ENCODE measurements around the gene MRPS26. TPM values are rescaled to one million over a fixed set of nuclear protein-coding genes. Genes with fewer than 3 reads are reported as not detected.

Gene MRPS26
- polyA plus RNA-seq, 3 donors = 63.5 to 81.1 (median 70.7) TPM

Other genes with a start within 250 kb of the MRPS26 start
- 100 to 1,000 TPM; 200 to 281 (median 252) TPM for gene CPXM1, start 245.4 kb upstream of the MRPS26 start, polyA plus RNA-seq (ENCODE audit: insufficient read length in 3 of 3)
- gene C20orf141, start 231.1 kb upstream of the MRPS26 start, polyA plus RNA-seq (ENCODE audit: insufficient read length in 3 of 3) = not detected
- gene TMEM239, start 229.7 kb upstream of the MRPS26 start, polyA plus RNA-seq (ENCODE audit: insufficient read length in 3 of 3) = under 1 TPM in 1 of 3 donors, not detected in 2; 0.15 TPM
- gene PCED1A, start 205.4 kb upstream of the MRPS26 start, polyA plus RNA-seq (ENCODE audit: insufficient read length in 3 of 3) = 10 to 100 TPM; 74.9 to 85.7 (median 76.3) TPM
- 10 to 100 TPM; 41.5 to 43.0 (median 42.5) TPM for gene VPS16, start 205.3 kb upstream of the MRPS26 start, polyA plus RNA-seq (ENCODE audit: insufficient read length in 3 of 3)
- 10 to 100 TPM; 90.2 to 95.8 (median 93.9) TPM for gene PTPRA, start 172.6 kb upstream of the MRPS26 start, polyA plus RNA-seq (ENCODE audit: insufficient read length in 3 of 3)
- gene GNRH2, start 2.4 kb upstream of the MRPS26 start, polyA plus RNA-seq (ENCODE audit: insufficient read length in 3 of 3) = 1 to 10 TPM in 2 of 3 donors, under 1 TPM in 1; 0.58 to 1.4 (median 1.0) TPM
- gene OXT, start 25.6 kb downstream of the MRPS26 start, polyA plus RNA-seq (ENCODE audit: insufficient read length in 3 of 3) = 1 to 10 TPM in 1 of 3 donors, under 1 TPM in 2; 0.81 to 1.0 (median 0.83) TPM
- gene AVP, start 38.7 kb downstream of the MRPS26 start, polyA plus RNA-seq (ENCODE audit: insufficient read length in 3 of 3) = under 1 TPM in 2 of 3 donors, not detected in 1; 0.34 to 0.47 TPM
- 10 to 100 TPM; 17.8 to 19.1 (median 18.3) TPM for gene FASTKD5, start 113.8 kb downstream of the MRPS26 start, polyA plus RNA-seq (ENCODE audit: insufficient read length in 3 of 3)
- 10 to 100 TPM in 1 of 3 donors, 1 to 10 TPM in 2; 9.3 to 10.2 (median 9.9) TPM for gene UBOX5, start 113.8 kb downstream of the MRPS26 start, polyA plus RNA-seq (ENCODE audit: insufficient read length in 3 of 3)
- 10 to 100 TPM; 16.5 to 20.6 (median 19.9) TPM for gene LZTS3, start 127.5 kb downstream of the MRPS26 start, polyA plus RNA-seq (ENCODE audit: insufficient read length in 3 of 3)
- 10 to 100 TPM; 55.4 to 65.8 (median 60.8) TPM for gene DDRGK1, start 158.6 kb downstream of the MRPS26 start, polyA plus RNA-seq (ENCODE audit: insufficient read length in 3 of 3)
- gene ITPA, start 163.4 kb downstream of the MRPS26 start, polyA plus RNA-seq (ENCODE audit: insufficient read length in 3 of 3) = 10 to 100 TPM; 61.3 to 80.5 (median 69.5) TPM
- 1 to 10 TPM; 2.3 to 3.6 (median 3.0) TPM for gene SLC4A11, start 193.1 kb downstream of the MRPS26 start, polyA plus RNA-seq (ENCODE audit: insufficient read length in 3 of 3)

Measured in renal pelvis (tissue), 3 donors.